ENCODE data around the gene PEA15. TPM values are rescaled to one million over a fixed set of nuclear protein-coding genes. Genes with fewer than 3 reads are reported as not detected.

PEA15 gene
- total and polyA plus RNA-seq, 2 of the 8 experiments (the other 6 are each of a cell fraction or from before 2014, with no cell fraction given) = 71.3 to 75.1 TPM

- no peak for TF ChIP-seq CHD7 (IDR thresholded peaks at IDR 0.05; ENCODE audit: insufficient replicate concordance, low read length)
- TF ChIP-seq TAF1 (IDR thresholded peaks at IDR 0.05; ENCODE audit: low read depth, low read length) = no peak
- no peak for TF ChIP-seq KDM1A (IDR thresholded peaks at IDR 0.05; ENCODE audit: borderline replicate concordance, low read length)
- TF ChIP-seq SP2 (IDR thresholded peaks at IDR 0.05; ENCODE audit: low read length) = no peak
- no peak for TF ChIP-seq SUZ12 (IDR thresholded peaks at IDR 0.05; ENCODE audit: low read length)
- TF ChIP-seq RBBP5 (IDR thresholded peaks at IDR 0.05; ENCODE audit: borderline replicate concordance, low read depth, low read length) = no peak
Measured at GRCh38 chr1:160197231-160197630, 8.0 kb upstream of the PEA15 start (continued).
